A673 (cell line): ENCODE measurements around the gene GATAD2A. TPM values are rescaled to one million over a fixed set of nuclear protein-coding genes. Genes with fewer than 3 reads are reported as not detected.
A peak's percentile ranks its signal among the peaks of the same experiment; 100 is the strongest.

ENCODE experiments used
- BruUV-seq: library from RNA; stranded (reverse); fragments of 400-500 nt; replicated peaks from 2 replicates; lab custom pipeline; 2021; lab: Mats Ljungman, UMichigan
- CTCF ChIA-PET: fragments of 300-600 bp; sonication (Branson Sonifier 250); formaldehyde crosslinking; loops from one replicate; lab custom pipeline; 2022; ENCODE audit warnings: antibody characterized with exemption; lab: Charles Lee
- POLR2A ChIA-PET: fragments of 300-600 bp; sonication (Branson Sonifier 250); formaldehyde crosslinking; loops from one replicate; lab custom pipeline; 2022; ENCODE audit warnings: antibody characterized with exemption; ENCODE audit not compliant: low non-redundant PET; lab: Charles Lee
- DNase-seq: peaks from one replicate; pipeline ENCODE4 v3.0.0-alpha.2; 2015; ENCODE audit warnings: low spot score
- H3K27ac ChIP-seq: fragments of 200-600 bp; sonication (generic); 2 replicates; pipeline ENCODE4 v1.5.1; 2016; ENCODE audit warnings: mixed run types, low read depth, mild to moderate bottlenecking, mixed read lengths, antibody characterized with exemption, low read length; ENCODE audit not compliant: poor library complexity, severe bottlenecking
- H3K27me3 ChIP-seq: fragments of 200-600 bp; sonication (generic); replicated peaks from 2 replicates; pipeline ENCODE4 v1.6.1; 2017; ENCODE audit warnings: mixed run types, low read depth, mild to moderate bottlenecking, mixed read lengths, antibody characterized with exemption, low read length; ENCODE audit not compliant: insufficient read depth, poor library complexity
- H3K36me3 ChIP-seq: fragments of 200-600 bp; sonication (generic); 2 replicates; pipeline ENCODE4 v1.6.1; 2016; ENCODE audit warnings: mixed run types, mild to moderate bottlenecking, mixed read lengths, antibody characterized with exemption, low read length; ENCODE audit not compliant: insufficient read depth, poor library complexity, severe bottlenecking
- H3K4me1 ChIP-seq: fragments of 200-600 bp; sonication (generic); 2 replicates; pipeline ENCODE4 v1.6.1; 2017; ENCODE audit warnings: mixed run types, mild to moderate bottlenecking, mixed read lengths, antibody characterized with exemption, low read length; ENCODE audit not compliant: insufficient read depth, poor library complexity, severe bottlenecking
- H3K4me3 ChIP-seq: fragments of 200-600 bp; sonication (generic); 2 replicates; pipeline ENCODE4 v1.5.1; 2016; ENCODE audit warnings: low read depth, mixed run types, mild to moderate bottlenecking, mixed read lengths, low read length; ENCODE audit not compliant: poor library complexity, severe bottlenecking
- H3K9me3 ChIP-seq: fragments of 200-600 bp; sonication (generic); 2 replicates; pipeline ENCODE4 v1.6.1; 2016; ENCODE audit warnings: mixed run types, low read depth, mild to moderate bottlenecking, mixed read lengths, antibody characterized with exemption, low read length; ENCODE audit not compliant: poor library complexity, severe bottlenecking
- CTCF ChIP-seq: fragments of 300-800, 200-600 bp; sonication (generic); conservative IDR thresholded peaks from 2 replicates; pipeline ENCODE4 v1.5.1; 2017; ENCODE audit warnings: low read depth, mild to moderate bottlenecking, antibody characterized with exemption, low read length, moderate library complexity, mixed read lengths
- EZH2 ChIP-seq: fragments of 200-600 bp; sonication (generic); IDR thresholded peaks from 2 replicates; pipeline ENCODE4 v1.6.1; 2017; ENCODE audit warnings: borderline replicate concordance, low read depth, mild to moderate bottlenecking, mixed read lengths, antibody characterized with exemption, low read length; ENCODE audit not compliant: poor library complexity, severe bottlenecking
- intact Hi-C: fragments of 100-400 bp; cut with micrococcal nuclease; formaldehyde crosslinking; loops from one replicate; pipeline ENCODE4 v1.10.0; 2022; ENCODE audit not compliant: unreplicated experiment
- total RNA-seq: library from RNA; stranded (reverse); gene quantifications from 2 replicates; pipeline ENCODE4 v1.2.3, GENCODE V29; 2021

The GATAD2A gene
- total RNA-seq, 1 experiment from 2014 or later = 218 TPM

DNA sequence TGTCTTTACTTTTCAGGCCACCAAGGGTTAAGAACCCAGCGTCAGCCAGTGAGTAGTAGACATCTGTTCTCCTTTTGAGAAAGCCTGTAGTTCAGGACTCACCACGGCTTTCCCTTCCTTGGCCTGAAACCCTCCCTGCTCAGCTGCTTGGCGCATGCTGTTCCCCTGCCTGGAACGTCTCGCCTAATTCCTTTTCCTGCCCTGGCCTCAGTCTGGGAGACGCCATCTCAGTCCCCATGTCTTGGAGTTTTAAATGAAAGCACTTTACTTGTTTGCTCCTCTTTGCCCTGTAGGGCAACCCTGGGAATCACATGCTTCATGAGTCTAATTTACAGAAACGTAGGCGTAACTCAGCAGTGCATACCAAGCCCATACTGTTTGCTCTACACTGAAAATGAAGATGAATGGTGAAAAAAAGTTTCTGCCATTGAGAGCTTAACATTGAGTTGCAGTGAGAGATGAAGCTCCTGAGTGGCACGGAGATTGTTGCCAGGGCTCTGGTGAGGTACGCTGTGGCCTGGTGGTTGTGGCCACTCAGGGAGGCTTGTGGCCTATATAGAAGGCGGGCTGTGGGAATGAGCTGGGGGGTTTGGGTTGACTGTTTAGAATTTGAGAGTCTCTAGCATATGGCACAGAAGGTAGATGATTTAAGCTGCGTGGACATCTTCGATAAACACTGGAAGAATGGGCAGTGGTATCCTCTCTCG, 52.8 kb downstream of the GATAD2A start:
- no peak for DNase-seq
- Histone ChIP-seq H3K9me3 (no peaks in the 10 kb centered on the region), H3K4me3 (no peak overlapping the region), H3K27me3 (no peaks in the 10 kb centered on the region), H3K4me1 (peaks cover 56% of the 10 kb centered on the region), H3K27ac (peak overlapping the region; percentile 82), H3K36me3 (peaks cover 5% of the 10 kb centered on the region)
- ChIA-PET POLR2A (no interaction called here), CTCF (interaction anchor here (0.6 kb wide), 1 partner anchor 44 kb away, joined by 7 read pairs; no protein-coding TSS in a partner anchor)
- TF ChIP-seq CTCF = no peak
- TF ChIP-seq EZH2 = no peak
- intact Hi-C loops = no loop called here
- no TSS peak for BruUV-seq

DNA sequence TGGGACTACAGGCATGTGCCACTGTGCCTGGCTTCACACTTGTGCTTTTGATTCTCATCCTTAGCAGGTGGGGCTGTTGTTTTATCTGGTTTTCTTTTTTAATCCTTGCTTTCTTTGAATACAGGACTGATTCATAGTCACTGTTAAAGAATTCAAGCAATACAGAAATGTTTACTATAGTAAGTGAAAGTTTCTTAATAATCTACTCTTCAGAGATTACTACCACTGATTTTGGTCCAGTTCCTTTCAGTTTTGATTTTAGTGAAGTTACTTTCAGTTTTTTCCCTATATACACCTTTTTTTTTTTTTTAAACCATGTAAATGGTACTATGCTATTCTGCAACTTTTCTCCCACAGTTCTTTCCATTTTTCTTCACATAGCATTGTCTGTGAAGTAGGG, 53.6 kb downstream of the GATAD2A start:
- Histone ChIP-seq H3K4me3 (no peak overlapping the region), H3K36me3 (peaks cover 5% of the 10 kb centered on the region), H3K4me1 (peaks cover 63% of the 10 kb centered on the region), H3K27me3 (no peaks in the 10 kb centered on the region), H3K9me3 (no peaks in the 10 kb centered on the region), H3K27ac (peak overlapping the region; percentile 82)
- CTCF ChIA-PET = no interaction called here
- intact Hi-C loops = no loop called here
- DNase-seq = no peak
- no peak for TF ChIP-seq CTCF
- no peak for TF ChIP-seq EZH2
- POLR2A ChIA-PET = no interaction called here
- BruUV-seq = no TSS peak

DNA sequence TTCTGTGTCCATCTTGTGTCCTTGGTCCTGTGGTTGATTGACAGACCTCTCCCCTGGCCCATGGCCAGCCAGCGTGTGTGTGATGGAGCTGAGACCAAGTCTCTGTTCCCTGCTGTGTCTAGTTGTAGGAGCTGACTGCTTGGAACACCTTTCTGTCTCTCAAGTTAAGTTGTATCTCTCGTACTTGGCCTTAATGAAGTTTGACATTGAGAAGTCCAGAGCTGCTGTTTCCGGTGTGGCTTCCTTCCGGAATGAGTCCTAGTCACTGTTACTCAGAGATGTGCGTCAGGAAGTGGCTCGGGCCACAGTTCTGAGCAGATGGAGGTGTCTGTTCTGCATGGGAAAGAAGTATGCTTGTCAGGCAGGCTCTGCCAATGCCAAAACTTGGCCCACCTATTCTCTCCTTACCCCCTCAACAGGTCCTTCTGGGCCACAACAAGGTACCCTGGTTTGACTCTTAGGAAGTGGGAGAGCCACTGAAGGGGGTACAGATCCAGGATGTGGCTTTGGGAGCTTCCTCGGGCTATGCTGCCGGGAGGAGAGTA, 54.3 kb downstream of the GATAD2A start:
- Histone ChIP-seq H3K36me3 (peaks cover 5% of the 10 kb centered on the region), H3K9me3 (no peaks in the 10 kb centered on the region), H3K27me3 (no peaks in the 10 kb centered on the region), H3K27ac (peak overlapping the region; percentile 82), H3K4me3 (peak overlapping the region; percentile 9), H3K4me1 (peaks cover 69% of the 10 kb centered on the region)
- DNase-seq = peak; percentile 82
- ChIA-PET POLR2A (no interaction called here), CTCF (no interaction called here)
- BruUV-seq = no TSS peak
- TF ChIP-seq CTCF (no peak), EZH2 (no peak)
- intact Hi-C loops = no loop called here
